SK-N-SH (cell line): ENCODE results near the gene THBS3. TPM values are rescaled to one million over a fixed set of nuclear protein-coding genes. Genes with fewer than 3 reads are reported as not detected.
A peak's percentile ranks its signal among the peaks of the same experiment; 100 is the strongest.

Source experiments
- CTCF ChIA-PET: fragments of 300-600, 350-600 bp; formaldehyde crosslinking; extraction: SDS; loops from one replicate; lab custom pipeline; 2021; lab: Yijun Ruan, JAX
- POLR2A ChIA-PET: fragments of 350-600 bp; sonication (Branson Sonifier 250); formaldehyde crosslinking; extraction: SDS; loops from one replicate; lab custom pipeline; 2020; ENCODE audit warnings: antibody characterized with exemption, inconsistent platforms; lab: Yijun Ruan, JAX
- DNase-seq: peaks from one replicate; pipeline ENCODE4 v3.0.0; 2012
- H2AFZ ChIP-seq: fragments of 200-600 bp; sonication (generic); 2 replicates; pipeline ENCODE4 v1.8.1; 2016; ENCODE audit warnings: antibody characterized with exemption, mild to moderate bottlenecking, low read depth
- H3F3A ChIP-seq: fragments of 200-600 bp; sonication (generic); replicated peaks from 2 replicates; pipeline ENCODE3; 2016; ENCODE audit warnings: antibody characterized with exemption, mild to moderate bottlenecking; ENCODE audit not compliant: insufficient read depth
- H3K27ac ChIP-seq, 2 experiments: fragments of 200-500 bp in 1 of 2; fragments of 200-600 bp in 1 of 2; sonication (Bioruptor generic) in 1 of 2; sonication (generic), shearing (Covaris generic) in 1 of 2; 2 replicates each; pipeline versions ENCODE4 v1.5.1 to v1.6.1; 2014 to 2016; ENCODE audit warnings: low read depth in 2 of 2, inconsistent platforms in 1 of 2, low read length in 1 of 2, mild to moderate bottlenecking in 1 of 2, mixed read lengths in 1 of 2
- H3K27me3 ChIP-seq: fragments of 200-600 bp; sonication (generic), shearing (Covaris generic); 2 replicates; pipeline ENCODE4 v1.6.1; 2016; ENCODE audit warnings: mixed run types; ENCODE audit not compliant: insufficient read depth
- H3K36me3 ChIP-seq, 2 experiments: fragments of 200-500 bp in 1 of 2; fragments of 200-600 bp in 1 of 2; sonication (Bioruptor generic) in 1 of 2; sonication (generic) in 1 of 2; replicated peaks in 1 of 2; 2 replicates each; pipeline versions ENCODE3 to v1.5.1; 2014 to 2016; ENCODE audit warnings: low read length in 1 of 2, mild to moderate bottlenecking in 1 of 2; ENCODE audit not compliant: insufficient read depth in 2 of 2, control insufficient read depth in 1 of 2
- H3K4me1 ChIP-seq, 2 experiments: fragments of 200-500 bp in 1 of 2; fragments of 200-600 bp in 1 of 2; sonication (Bioruptor generic) in 1 of 2; sonication (generic), shearing (Covaris generic) in 1 of 2; 2 replicates each; pipeline versions ENCODE4 v1.5.1 to v1.6.1; 2014 to 2016; ENCODE audit warnings: low read depth in 1 of 2, low read length in 1 of 2, mixed run types in 1 of 2; ENCODE audit not compliant: insufficient read depth in 2 of 2, control insufficient read depth in 1 of 2
- H3K4me2 ChIP-seq: fragments of 200-600 bp; sonication (generic), shearing (Covaris generic); 2 replicates; pipeline ENCODE4 v1.6.1; 2017; ENCODE audit warnings: mixed run types
- H3K4me3 ChIP-seq, 2 experiments: fragments of 200-500 bp in 1 of 2; fragments of 200-600 bp in 1 of 2; sonication (Bioruptor generic) in 1 of 2; sonication (generic), shearing (Covaris generic) in 1 of 2; 2 replicates each; pipeline versions ENCODE4 v1.5.1 to v1.8.1; 2014 to 2016; ENCODE audit warnings: low read depth in 2 of 2, inconsistent platforms in 1 of 2, low read length in 1 of 2, mild to moderate bottlenecking in 1 of 2, mixed read lengths in 1 of 2, moderate library complexity in 1 of 2
- H3K79me2 ChIP-seq: fragments of 200-600 bp; sonication (generic); 2 replicates; pipeline ENCODE4 v1.8.1; 2017; ENCODE audit warnings: mild to moderate bottlenecking; ENCODE audit not compliant: insufficient read depth
- H3K9ac ChIP-seq: fragments of 200-600 bp; sonication (generic); 2 replicates; pipeline ENCODE4 v1.6.1; 2017; ENCODE audit warnings: mixed run types
- H3K9me2 ChIP-seq: fragments of 200-600 bp; sonication (generic); 2 replicates; pipeline ENCODE4 v1.6.1; 2017; ENCODE audit warnings: mixed run types
- H3K9me3 ChIP-seq: fragments of 200-600 bp; sonication (generic); 2 replicates; pipeline ENCODE4 v1.6.1; 2017; ENCODE audit warnings: mixed run types, mild to moderate bottlenecking, moderate library complexity
- H4K20me1 ChIP-seq: fragments of 200-600 bp; sonication (generic); 2 replicates; pipeline ENCODE4 v1.6.1; 2017; ENCODE audit warnings: mild to moderate bottlenecking, mixed run types; ENCODE audit not compliant: insufficient read depth
- EZH2phosphoT487 ChIP-seq: fragments of 200-600 bp; sonication (generic); IDR thresholded peaks from 2 replicates; pipeline ENCODE4 v1.6.1; 2017; ENCODE audit warnings: low read depth, mixed run types, mild to moderate bottlenecking, antibody characterized with exemption, moderate library complexity, borderline replicate concordance
- FOSL2 ChIP-seq: IDR thresholded peaks from 2 replicates; pipeline ENCODE4 v1.4.0; 2012; ENCODE audit warnings: low read depth, mild to moderate bottlenecking, moderate library complexity, borderline replicate concordance
- FOXJ3 ChIP-seq: sonication (generic); formaldehyde crosslinking; IDR thresholded peaks from 2 replicates; pipeline ENCODE4 v1.5.1; 2020; ENCODE audit warnings: mild to moderate bottlenecking, missing genetic modification reagents
- FOXM1 ChIP-seq: IDR thresholded peaks from 2 replicates; pipeline ENCODE4 v1.4.0; 2012; ENCODE audit warnings: low read depth, mild to moderate bottlenecking
- JUND ChIP-seq: IDR thresholded peaks from 2 replicates; pipeline ENCODE4 v1.4.0; 2012
- MEF2A ChIP-seq: IDR thresholded peaks from 2 replicates; pipeline ENCODE4 v1.4.0; 2012; ENCODE audit warnings: low read depth, borderline replicate concordance
- MXI1 ChIP-seq: IDR thresholded peaks from 2 replicates; pipeline ENCODE4 v1.6.1; 2012; ENCODE audit warnings: mild to moderate bottlenecking, low read depth, low read length, improper control_type of control experiment
- NRF1 ChIP-seq: IDR thresholded peaks from 2 replicates; pipeline ENCODE4 v1.6.1; 2012; ENCODE audit warnings: low read depth, mild to moderate bottlenecking, low read length
- POLR2AphosphoS5 ChIP-seq: IDR thresholded peaks from 2 replicates; pipeline ENCODE4 v1.6.1; 2012; ENCODE audit warnings: low read depth, low read length
- RXRA ChIP-seq: IDR thresholded peaks from 2 replicates; pipeline ENCODE4 v1.4.0; 2012; ENCODE audit warnings: low read depth, mild to moderate bottlenecking, borderline replicate concordance
- SMC3 ChIP-seq: IDR thresholded peaks from 2 replicates; pipeline ENCODE4 v1.6.1; 2012; ENCODE audit warnings: low read depth, low read length, improper control_type of control experiment
- TAF1 ChIP-seq: IDR thresholded peaks from 2 replicates; pipeline ENCODE4 v1.6.1; 2012; ENCODE audit warnings: low read depth, mild to moderate bottlenecking, low read length, moderate library complexity, borderline replicate concordance
- TCF12 ChIP-seq: IDR thresholded peaks from 2 replicates; pipeline ENCODE4 v1.4.0; 2012
- YY1 ChIP-seq: IDR thresholded peaks from 2 replicates; pipeline ENCODE4 v1.4.0; 2012; ENCODE audit warnings: low read depth, mild to moderate bottlenecking
- WGBS: methylation state at CpG from one replicate; pipeline ENCODE4 v1.1.6; 2017; ENCODE audit warnings: low lambda C conversion rate; 5-methylcytosine and 5-hydroxymethylcytosine counted together
- polyA plus RNA-seq, 3 experiments: library from polyadenylated mRNA; depleted of rRNA; stranded (reverse); fragments of >200 nt; gene quantifications; 2 replicates each; pipeline ENCODE4 v1.2.3, GENCODE V29; 2012
- TF ChIP-seq, protein P1 (sequence below): fragments of 150-350 bp; IDR thresholded peaks from 2 replicates; pipeline ENCODE4 v1.6.1; 2016; ENCODE audit warnings: mild to moderate bottlenecking, low read depth, low read length
- TF ChIP-seq, protein P2 (sequence below): IDR thresholded peaks from 2 replicates; pipeline ENCODE4 v1.4.0; 2012; ENCODE audit warnings: low read depth
- TF ChIP-seq, protein P3 (sequence below): IDR thresholded peaks from 2 replicates; pipeline ENCODE4 v1.4.0; 2012; ENCODE audit warnings: low read depth, borderline replicate concordance
- TF ChIP-seq, protein P4 (sequence below): fragments of 200-600 bp; sonication (generic); IDR thresholded peaks from 2 replicates; pipeline ENCODE4 v1.6.1; 2017; ENCODE audit warnings: antibody characterized with exemption, mild to moderate bottlenecking, moderate library complexity
- TF ChIP-seq, protein P5 (sequence below): IDR thresholded peaks from 2 replicates; pipeline ENCODE4; 2012

The THBS3 gene
- polyA plus RNA-seq, 1 of the 3 experiments (the other 2 are of a cell fraction) = 124 TPM

DNA sequence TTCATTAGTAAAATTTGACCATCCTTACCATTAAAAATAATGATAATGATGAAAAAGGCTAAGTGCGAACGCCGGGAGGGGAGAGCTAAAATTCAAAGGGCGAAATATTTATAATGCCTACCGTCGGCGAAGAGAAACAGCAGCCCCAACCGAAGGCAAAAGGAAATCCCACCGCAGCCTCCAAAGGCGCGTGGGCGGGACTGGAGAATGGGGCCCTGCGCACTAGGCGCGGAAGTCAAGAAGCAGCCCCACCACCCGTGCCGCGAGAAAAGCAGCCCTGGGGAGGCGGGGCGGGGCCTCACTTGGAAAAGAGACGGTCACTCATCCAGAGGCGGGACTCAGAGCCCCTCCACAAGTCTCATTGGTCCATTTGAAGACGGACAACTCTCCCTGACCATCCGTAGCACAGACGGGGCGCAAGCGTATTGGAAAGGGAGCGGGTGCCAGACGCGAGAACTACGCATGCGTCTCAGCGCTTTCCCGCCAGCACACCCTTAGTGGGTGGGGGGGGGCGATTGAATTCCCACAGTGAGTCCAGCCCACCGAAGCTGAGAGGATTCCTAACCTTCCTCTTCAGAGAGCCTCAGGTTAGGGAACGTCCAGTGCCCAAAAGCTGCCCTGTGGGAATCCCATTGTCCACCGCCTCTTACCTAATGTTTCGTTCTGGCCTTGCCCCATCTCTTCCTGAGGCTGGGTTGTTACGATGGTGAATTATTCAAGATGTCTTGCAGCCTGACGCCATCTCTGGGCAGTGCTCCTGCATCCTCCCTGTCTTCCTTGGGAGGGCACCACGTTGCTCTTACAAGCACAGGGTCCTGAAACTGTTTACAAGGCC, 19.8 kb upstream of the THBS3 start (continued):
- peak; percentile 96 for TF ChIP-seq POLR2AphosphoS5
- no peak for TF ChIP-seq MEF2A
- TF ChIP-seq MXI1 = no peak; the same call in none of the 2 replicates
- no peak for TF ChIP-seq FOXJ3 (CRISPR knock-in tag)
- TF ChIP-seq FOXM1 = no peak
- no peak for TF ChIP-seq JUND
- peak; percentile 94 for TF ChIP-seq NRF1
- TF ChIP-seq, protein P1, sequence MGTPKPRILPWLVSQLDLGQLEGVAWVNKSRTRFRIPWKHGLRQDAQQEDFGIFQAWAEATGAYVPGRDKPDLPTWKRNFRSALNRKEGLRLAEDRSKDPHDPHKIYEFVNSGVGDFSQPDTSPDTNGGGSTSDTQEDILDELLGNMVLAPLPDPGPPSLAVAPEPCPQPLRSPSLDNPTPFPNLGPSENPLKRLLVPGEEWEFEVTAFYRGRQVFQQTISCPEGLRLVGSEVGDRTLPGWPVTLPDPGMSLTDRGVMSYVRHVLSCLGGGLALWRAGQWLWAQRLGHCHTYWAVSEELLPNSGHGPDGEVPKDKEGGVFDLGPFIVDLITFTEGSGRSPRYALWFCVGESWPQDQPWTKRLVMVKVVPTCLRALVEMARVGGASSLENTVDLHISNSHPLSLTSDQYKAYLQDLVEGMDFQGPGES = peak; percentile 70
- TF ChIP-seq YY1 = no peak
- no peak; the same call in 1 of the 2 replicates for TF ChIP-seq SMC3
- no peak for TF ChIP-seq TCF12
- no peak for TF ChIP-seq EZH2phosphoT487
- TF ChIP-seq RXRA = no peak

DNA sequence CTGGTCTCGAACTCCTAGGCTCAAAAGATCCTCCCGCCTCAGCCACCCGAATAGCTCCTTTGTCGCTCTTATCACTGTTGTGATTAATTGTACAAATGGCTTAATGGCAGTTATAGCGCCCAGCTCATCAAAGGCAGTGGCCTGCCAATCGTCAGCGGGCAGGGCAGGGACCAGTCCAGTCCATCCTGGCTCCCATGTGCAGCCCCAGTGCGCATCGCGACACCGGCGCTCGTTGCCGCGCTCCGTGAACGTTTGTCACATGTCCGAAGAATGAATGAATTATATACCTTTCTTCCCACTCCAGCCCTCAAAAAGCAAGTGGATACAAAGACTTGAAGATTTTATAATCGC, 19.2 kb upstream of the THBS3 start:
- Histone ChIP-seq H3F3A (peaks cover 34% of the 10 kb centered on the region), H3K9me3 (no peaks in the 10 kb centered on the region), H2AFZ (peak overlapping the region; percentile 83), H3K9me2 (no peaks in the 10 kb centered on the region), H3K27ac (peak overlapping the region; percentile 86 to 93), H3K4me3 (peak overlapping the region; percentile 60 to 69), H3K4me2 (peak overlapping the region; percentile 91), H3K27me3 (no peaks in the 10 kb centered on the region), H3K9ac (peak overlapping the region; percentile 85), H3K79me2 (peaks cover 28% of the 10 kb centered on the region), H3K4me1 (peaks cover 12 to 14% of the 10 kb centered on the region in 2 experiments; a peak in 3 of 4 replicates), H3K36me3 (no peaks in the 10 kb centered on the region), H4K20me1 (no peaks in the 10 kb centered on the region)
- WGBS = under 1% methylated on average over 19 of the region's 19 CpGs
- ChIA-PET CTCF (interaction anchor here (0.6 to 4.1 kb wide), 21 partner anchors 13 to 718 kb away, joined by 3 to 48 read pairs (median 4); partner anchors contain the start of genes KRTCAP2, MTX1, THBS3 and TRIM46), POLR2A (interaction anchor here (0.6 to 1.0 kb wide), 4 partner anchors 24 to 39 kb away, joined by 3 to 5 read pairs (median 4); no protein-coding TSS in a partner anchor)
- DNase-seq = peak; percentile 72
- TF ChIP-seq, protein P2, sequence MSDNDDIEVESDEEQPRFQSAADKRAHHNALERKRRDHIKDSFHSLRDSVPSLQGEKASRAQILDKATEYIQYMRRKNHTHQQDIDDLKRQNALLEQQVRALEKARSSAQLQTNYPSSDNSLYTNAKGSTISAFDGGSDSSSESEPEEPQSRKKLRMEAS = peak; percentile 71
- TF ChIP-seq JUND (no peak), FOSL2 (no peak), TAF1 (no peak), TCF12 (no peak), MXI1 (peak; percentile 80; the same call in 1 of the 2 replicates)
- TF ChIP-seq, protein P3, sequence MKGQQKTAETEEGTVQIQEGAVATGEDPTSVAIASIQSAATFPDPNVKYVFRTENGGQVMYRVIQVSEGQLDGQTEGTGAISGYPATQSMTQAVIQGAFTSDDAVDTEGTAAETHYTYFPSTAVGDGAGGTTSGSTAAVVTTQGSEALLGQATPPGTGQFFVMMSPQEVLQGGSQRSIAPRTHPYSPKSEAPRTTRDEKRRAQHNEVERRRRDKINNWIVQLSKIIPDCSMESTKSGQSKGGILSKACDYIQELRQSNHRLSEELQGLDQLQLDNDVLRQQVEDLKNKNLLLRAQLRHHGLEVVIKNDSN = no peak
- TF ChIP-seq, protein P4, sequence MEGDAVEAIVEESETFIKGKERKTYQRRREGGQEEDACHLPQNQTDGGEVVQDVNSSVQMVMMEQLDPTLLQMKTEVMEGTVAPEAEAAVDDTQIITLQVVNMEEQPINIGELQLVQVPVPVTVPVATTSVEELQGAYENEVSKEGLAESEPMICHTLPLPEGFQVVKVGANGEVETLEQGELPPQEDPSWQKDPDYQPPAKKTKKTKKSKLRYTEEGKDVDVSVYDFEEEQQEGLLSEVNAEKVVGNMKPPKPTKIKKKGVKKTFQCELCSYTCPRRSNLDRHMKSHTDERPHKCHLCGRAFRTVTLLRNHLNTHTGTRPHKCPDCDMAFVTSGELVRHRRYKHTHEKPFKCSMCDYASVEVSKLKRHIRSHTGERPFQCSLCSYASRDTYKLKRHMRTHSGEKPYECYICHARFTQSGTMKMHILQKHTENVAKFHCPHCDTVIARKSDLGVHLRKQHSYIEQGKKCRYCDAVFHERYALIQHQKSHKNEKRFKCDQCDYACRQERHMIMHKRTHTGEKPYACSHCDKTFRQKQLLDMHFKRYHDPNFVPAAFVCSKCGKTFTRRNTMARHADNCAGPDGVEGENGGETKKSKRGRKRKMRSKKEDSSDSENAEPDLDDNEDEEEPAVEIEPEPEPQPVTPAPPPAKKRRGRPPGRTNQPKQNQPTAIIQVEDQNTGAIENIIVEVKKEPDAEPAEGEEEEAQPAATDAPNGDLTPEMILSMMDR = peak; percentile 6; the same call in 1 of the 2 replicates
- TF ChIP-seq, protein P5, sequence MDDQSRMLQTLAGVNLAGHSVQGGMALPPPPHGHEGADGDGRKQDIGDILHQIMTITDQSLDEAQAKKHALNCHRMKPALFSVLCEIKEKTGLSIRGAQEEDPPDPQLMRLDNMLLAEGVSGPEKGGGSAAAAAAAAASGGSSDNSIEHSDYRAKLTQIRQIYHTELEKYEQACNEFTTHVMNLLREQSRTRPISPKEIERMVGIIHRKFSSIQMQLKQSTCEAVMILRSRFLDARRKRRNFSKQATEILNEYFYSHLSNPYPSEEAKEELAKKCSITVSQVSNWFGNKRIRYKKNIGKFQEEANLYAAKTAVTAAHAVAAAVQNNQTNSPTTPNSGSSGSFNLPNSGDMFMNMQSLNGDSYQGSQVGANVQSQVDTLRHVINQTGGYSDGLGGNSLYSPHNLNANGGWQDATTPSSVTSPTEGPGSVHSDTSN = no peak
